WERI-Rb-1 (cell line): ENCODE measurements around the gene C1R.
"Not testable (repeated sequence)": the region's sequence is repeated elsewhere in the genome, so short reads cannot be mapped to it uniquely, and the experiment has no call there.

Experiments
- DNase-seq: peaks from one replicate; pipeline ENCODE4 v3.0.0-alpha.2; 2020
- H3K27ac ChIP-seq: fragments of 250-450 bp; sonication (Bioruptor Pico); 2 replicates; pipeline ENCODE4 v1.5.1; 2020; ENCODE audit warnings: mild to moderate bottlenecking, moderate library complexity
- H3K27me3 ChIP-seq: fragments of 250-450 bp; sonication (Bioruptor Pico); 2 replicates; pipeline ENCODE4 v1.5.1; 2021; ENCODE audit warnings: mild to moderate bottlenecking, low read depth, moderate library complexity; ENCODE audit not compliant: insufficient read depth, severe bottlenecking
- H3K36me3 ChIP-seq: fragments of 250-450 bp; sonication (Bioruptor Pico); 2 replicates; pipeline ENCODE4 v1.5.1; 2020; ENCODE audit warnings: mild to moderate bottlenecking, moderate library complexity
- H3K4me3 ChIP-seq: 2 replicates; pipeline ENCODE4 v1.5.1; 2011; ENCODE audit warnings: low read depth, mild to moderate bottlenecking, control low read depth, low read length
- H3K9me3 ChIP-seq: fragments of 250-450 bp; sonication (Bioruptor Pico); 2 replicates; pipeline ENCODE4 v1.5.1; 2021; ENCODE audit warnings: mild to moderate bottlenecking, moderate library complexity; ENCODE audit not compliant: severe bottlenecking
- TF ChIP-seq, protein P1 (sequence below): IDR thresholded peaks from 2 replicates; pipeline ENCODE4 v1.5.1; 2011; ENCODE audit warnings: low read depth, mild to moderate bottlenecking, control low read depth, inconsistent platforms, low read length

Gene C1R

DNA sequence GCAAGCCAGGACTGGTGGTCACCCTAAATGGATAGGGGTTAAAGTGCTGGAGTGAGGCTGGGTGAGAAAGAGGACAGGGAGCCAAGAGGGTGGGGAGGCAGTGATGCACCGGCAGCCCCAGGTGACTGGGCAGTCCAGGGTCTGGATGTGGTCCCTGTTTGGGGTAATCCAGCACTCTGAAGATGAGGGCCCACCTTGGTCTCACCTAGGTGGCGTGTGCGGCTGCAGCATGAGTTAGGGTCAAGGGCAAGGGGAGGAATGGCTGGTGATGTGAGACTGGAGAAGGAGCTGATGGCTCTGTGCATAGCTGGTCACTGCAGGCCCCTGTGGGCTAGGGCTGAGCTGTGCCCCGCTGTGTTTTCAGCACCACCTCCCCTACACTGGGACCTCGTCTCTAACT is 18.4 kb upstream of the C1R start:
- DNase-seq = no peak
- Histone ChIP-seq H3K27me3 (no peaks in the 10 kb centered on the region), H3K9me3 (peaks cover 6% of the 10 kb centered on the region), H3K4me3 (no peak overlapping the region), H3K36me3 (0 out of 2 replicates have a peak, but pooled peaks cover 6% of the 10 kb centered on the region), H3K27ac (no peak overlapping the region)
- TF ChIP-seq, protein P1, sequence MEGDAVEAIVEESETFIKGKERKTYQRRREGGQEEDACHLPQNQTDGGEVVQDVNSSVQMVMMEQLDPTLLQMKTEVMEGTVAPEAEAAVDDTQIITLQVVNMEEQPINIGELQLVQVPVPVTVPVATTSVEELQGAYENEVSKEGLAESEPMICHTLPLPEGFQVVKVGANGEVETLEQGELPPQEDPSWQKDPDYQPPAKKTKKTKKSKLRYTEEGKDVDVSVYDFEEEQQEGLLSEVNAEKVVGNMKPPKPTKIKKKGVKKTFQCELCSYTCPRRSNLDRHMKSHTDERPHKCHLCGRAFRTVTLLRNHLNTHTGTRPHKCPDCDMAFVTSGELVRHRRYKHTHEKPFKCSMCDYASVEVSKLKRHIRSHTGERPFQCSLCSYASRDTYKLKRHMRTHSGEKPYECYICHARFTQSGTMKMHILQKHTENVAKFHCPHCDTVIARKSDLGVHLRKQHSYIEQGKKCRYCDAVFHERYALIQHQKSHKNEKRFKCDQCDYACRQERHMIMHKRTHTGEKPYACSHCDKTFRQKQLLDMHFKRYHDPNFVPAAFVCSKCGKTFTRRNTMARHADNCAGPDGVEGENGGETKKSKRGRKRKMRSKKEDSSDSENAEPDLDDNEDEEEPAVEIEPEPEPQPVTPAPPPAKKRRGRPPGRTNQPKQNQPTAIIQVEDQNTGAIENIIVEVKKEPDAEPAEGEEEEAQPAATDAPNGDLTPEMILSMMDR = no peak

DNA sequence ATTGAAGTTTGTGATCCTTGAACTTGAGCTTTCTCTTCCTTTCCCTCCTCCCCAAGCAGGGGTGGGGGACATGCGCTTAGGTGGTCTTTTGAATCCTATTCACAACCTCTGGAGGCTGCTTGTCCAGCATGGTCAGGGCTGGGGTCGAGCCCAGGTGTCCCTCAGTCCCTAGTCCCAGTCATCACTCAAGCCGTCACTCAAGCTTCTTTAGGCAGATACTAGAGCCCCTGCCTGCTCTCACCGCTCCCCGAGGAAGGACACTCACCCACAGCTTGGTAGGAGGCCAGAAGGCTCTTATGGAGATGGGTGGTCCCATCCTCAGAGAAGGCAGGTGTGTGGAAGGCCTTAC is 17.3 kb upstream of the C1R start:
- no peak for DNase-seq
- no peak overlapping the region for H3K4me3 ChIP-seq
- peaks cover 6% of the 10 kb centered on the region for H3K9me3 ChIP-seq
- H3K27ac ChIP-seq = no peak overlapping the region
- H3K36me3 ChIP-seq = 0 out of 2 replicates have a peak, but pooled peaks cover 6% of the 10 kb centered on the region
- TF ChIP-seq, protein P1 = no peak
- no peaks in the 10 kb centered on the region for H3K27me3 ChIP-seq

DNA sequence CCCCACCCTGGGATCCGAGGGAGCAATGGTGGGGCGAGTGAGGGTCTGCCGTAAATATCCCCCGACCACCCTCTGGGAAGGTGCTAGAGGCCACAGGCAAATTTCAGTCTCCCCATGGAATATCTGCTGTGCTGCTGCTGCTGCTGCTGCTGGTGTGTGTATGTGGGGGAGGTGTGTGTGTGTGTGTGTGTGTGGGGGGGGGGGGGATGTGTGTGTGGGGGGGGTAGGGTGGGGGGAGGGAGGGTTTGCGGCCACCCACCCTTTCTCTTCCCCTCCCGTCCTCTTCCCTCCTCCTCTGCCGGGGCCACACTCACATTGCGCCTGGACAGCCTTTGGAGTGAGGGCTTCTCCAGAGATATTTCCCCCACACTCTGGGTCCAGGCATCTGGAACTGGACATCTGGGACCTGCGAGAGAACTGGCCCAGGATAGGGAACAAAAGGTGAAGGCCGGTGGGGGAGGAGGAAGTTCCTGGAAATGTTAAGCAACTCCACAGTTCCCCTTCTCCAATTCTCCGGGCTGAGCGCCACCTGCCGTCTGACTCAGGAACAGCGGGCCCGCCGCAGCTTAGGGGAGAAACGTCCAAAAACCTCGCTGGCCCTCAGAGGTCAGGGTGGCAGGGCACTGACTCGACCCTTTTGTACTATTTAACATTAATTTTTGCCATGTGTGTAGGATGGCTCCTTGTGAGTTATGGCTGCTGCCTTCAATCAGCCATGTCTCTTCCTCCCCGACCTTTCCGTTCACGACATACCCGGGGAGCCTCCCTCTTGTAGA is 16.7 kb upstream of the C1R start, which contains the start of gene C1RL:
C1RL (minus strand) TSS at position 419 of the 776 bp plus-strand sequence; CDS start at position 385, 34 bp downstream.
- peak; percentile 85 for DNase-seq
- TF ChIP-seq, protein P1 = peak; percentile 87

DNA sequence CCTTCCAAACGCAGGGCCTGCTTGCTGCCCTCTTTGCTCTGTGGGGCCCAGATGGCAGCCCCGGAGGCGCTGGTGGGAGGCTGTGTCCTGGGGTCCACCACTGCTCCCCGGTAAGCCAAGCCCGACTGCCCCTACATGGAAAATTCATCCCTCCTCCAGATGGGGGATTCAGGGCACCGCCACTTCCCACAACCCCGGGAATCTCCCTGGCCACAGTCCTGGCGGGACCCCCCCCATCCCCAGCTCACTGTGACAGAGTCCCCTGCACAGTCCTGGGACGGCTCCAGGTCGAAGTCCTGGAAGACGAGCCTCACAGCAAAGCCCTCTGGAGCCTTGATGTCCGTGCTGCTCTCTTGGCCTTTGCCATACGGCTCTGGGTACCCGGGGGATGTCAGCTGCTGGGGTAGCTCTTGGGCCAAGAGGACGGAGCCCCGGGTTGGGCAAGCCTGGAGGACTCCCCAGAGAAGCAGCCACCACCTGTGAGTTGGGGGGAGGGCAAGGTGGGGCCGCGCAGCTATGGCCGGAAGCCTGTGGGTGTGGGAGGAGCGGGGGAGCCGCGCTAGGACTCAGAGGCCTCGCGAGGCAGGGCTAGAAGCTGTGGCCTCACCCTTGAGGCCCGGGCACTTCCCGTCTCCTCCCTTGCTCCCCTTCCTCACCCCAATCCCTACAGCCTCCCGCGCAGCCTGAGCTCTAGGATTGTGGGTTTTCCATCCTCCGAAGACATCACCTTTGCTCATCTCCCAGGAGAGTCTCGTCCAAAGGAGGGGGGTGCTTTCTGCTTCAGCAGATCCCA is 16.0 kb upstream of the C1R start:
- H3K4me3 ChIP-seq = peak overlapping the region; percentile 45
- no peaks in the 10 kb centered on the region for H3K27me3 ChIP-seq
- TF ChIP-seq, protein P1 = no peak
- H3K9me3 ChIP-seq = peaks cover 6% of the 10 kb centered on the region
- 0 out of 2 replicates have a peak, but pooled peaks cover 6% of the 10 kb centered on the region for H3K36me3 ChIP-seq
- H3K27ac ChIP-seq = peak overlapping the region; percentile 82
- DNase-seq = peak; percentile 71

More for the DNA sequence above, 16.7 kb upstream of the C1R start, which contains the start of gene C1RL:
- Histone ChIP-seq H3K4me3 (peak within 1 kb of the TSS; percentile 45), H3K36me3 (0 out of 2 replicates have a peak, but pooled peaks cover 6% of the 10 kb centered on the region), H3K27me3 (no peaks in the 10 kb centered on the region), H3K27ac (peak within 1 kb of the TSS; percentile 82), H3K9me3 (peaks cover 6% of the 10 kb centered on the region)

DNA sequence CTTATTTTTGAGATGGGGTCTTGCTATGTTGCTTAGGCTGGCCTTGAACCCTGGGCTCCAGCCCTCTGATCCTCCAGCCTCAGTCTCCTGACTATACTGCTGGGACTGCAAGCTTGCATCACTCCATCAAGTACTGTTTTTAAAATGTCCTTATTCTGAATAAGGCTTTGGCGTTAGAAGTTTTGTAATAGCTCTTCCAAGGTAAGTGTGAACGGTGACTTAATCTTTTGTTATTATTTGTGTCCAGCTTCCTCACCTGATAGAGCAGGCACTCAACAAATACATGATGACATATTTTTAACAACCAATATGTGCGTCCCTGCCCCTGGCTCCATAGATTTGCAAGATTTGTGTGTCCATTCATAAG is 15.4 kb upstream of the C1R start:
- peak overlapping the region; percentile 82 for H3K27ac ChIP-seq
- peak overlapping the region; percentile 45 for H3K4me3 ChIP-seq
- TF ChIP-seq, protein P1 = no peak
- DNase-seq = no peak
- 0 out of 2 replicates have a peak, but pooled peaks cover 6% of the 10 kb centered on the region for H3K36me3 ChIP-seq
- peaks cover 6% of the 10 kb centered on the region for H3K9me3 ChIP-seq
- H3K27me3 ChIP-seq = no peaks in the 10 kb centered on the region

DNA sequence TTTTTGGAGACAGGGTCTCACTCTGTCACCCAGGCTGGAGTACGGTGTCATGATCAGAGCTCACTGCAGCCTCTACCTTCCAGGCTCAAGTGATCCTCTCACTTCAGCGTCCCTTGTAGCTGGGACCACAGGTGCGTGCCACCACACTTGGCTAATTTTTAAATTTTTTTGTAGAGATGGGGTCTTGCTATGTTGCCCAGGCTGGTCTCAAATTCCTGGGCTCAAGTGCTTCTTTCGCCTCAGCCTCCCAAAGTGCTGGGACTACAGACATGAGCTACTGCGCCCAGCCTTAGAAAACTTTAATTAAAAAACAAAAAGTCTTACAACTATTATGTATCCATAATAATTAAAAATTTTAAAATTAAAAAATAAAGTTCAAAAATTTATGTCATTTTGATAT is 14.9 kb upstream of the C1R start:
- not testable (repeated sequence) for H3K27me3 ChIP-seq, H3K4me3 ChIP-seq, H3K27ac ChIP-seq

More for the DNA sequence above, 14.9 kb upstream of the C1R start:
- not testable (repeated sequence) for DNase-seq, H3K36me3 ChIP-seq, H3K9me3 ChIP-seq
